Astrocyte (in vitro differentiated cells and primary cell): Measurements from ENCODE around the gene ARHGAP44. TPM values are rescaled to one million over a fixed set of nuclear protein-coding genes. Genes with fewer than 3 reads are reported as not detected.
"Not testable (repeated sequence)": the region's sequence is repeated elsewhere in the genome, so short reads cannot be mapped to it uniquely, and the experiment has no call there.

Source experiments
- DNase-seq: peaks from one replicate; pipeline ENCODE4 v3.0.0-alpha.2; 2010; ENCODE audit warnings: low read depth
- FAIRE-seq: peaks from 2 replicates; lab custom pipeline; 2011; peaks lifted over from hg19 to GRCh38; lab: Jason Lieb, UNC
- H2AFZ ChIP-seq: 2 replicates; pipeline ENCODE4 v1.6.0; 2012; ENCODE audit warnings: low read depth, low read length, inconsistent platforms
- H3K27ac ChIP-seq: 2 replicates; pipeline ENCODE4 v1.5.1; 2011; ENCODE audit warnings: low read depth, low read length, inconsistent platforms
- H3K27me3 ChIP-seq: 2 replicates; pipeline ENCODE4 v1.6.0; 2011; ENCODE audit warnings: low read length, inconsistent platforms; ENCODE audit not compliant: insufficient read depth
- H3K36me3 ChIP-seq: 2 replicates; pipeline ENCODE4 v1.5.1; 2011; ENCODE audit warnings: low read length, inconsistent platforms; ENCODE audit not compliant: insufficient read depth
- H3K4me1 ChIP-seq: 2 replicates; pipeline ENCODE4 v1.5.1; 2011; ENCODE audit warnings: low read length, inconsistent platforms; ENCODE audit not compliant: insufficient read depth
- H3K4me2 ChIP-seq: 2 replicates; pipeline ENCODE4 v1.6.0; 2012; ENCODE audit warnings: low read length, inconsistent platforms
- H3K4me3 ChIP-seq: 2 replicates; pipeline ENCODE4 v1.5.1; 2011; ENCODE audit warnings: low read depth, mild to moderate bottlenecking, low read length, inconsistent platforms; ENCODE audit not compliant: insufficient read depth
- H3K79me2 ChIP-seq: 2 replicates; pipeline ENCODE4 v1.6.0; 2012; ENCODE audit warnings: mild to moderate bottlenecking, low read length, inconsistent platforms; ENCODE audit not compliant: insufficient read depth
- H3K9ac ChIP-seq: 2 replicates; pipeline ENCODE4 v1.6.0; 2012; ENCODE audit warnings: mild to moderate bottlenecking, low read length, inconsistent platforms
- H3K9me3 ChIP-seq: 2 replicates; pipeline ENCODE4 v1.5.1; 2012; ENCODE audit warnings: low read depth, mild to moderate bottlenecking, low read length, inconsistent platforms; ENCODE audit not compliant: insufficient read depth
- H4K20me1 ChIP-seq: 2 replicates; pipeline ENCODE4 v1.6.0; 2012; ENCODE audit warnings: low read length, inconsistent platforms; ENCODE audit not compliant: insufficient read depth
- H3K27ac Mint-ChIP-seq: one replicate; pipeline ENCODE4 v1.8.0; 2021; ENCODE audit warnings: mild to moderate bottlenecking, mixed read lengths; ENCODE audit not compliant: unreplicated experiment
- H3K27me3 Mint-ChIP-seq: one replicate; pipeline ENCODE4 v1.8.0; 2021; ENCODE audit warnings: low read depth, mixed read lengths; ENCODE audit not compliant: unreplicated experiment
- H3K36me3 Mint-ChIP-seq: one replicate; pipeline ENCODE4 v1.8.0; 2021; ENCODE audit warnings: low read depth, mixed read lengths; ENCODE audit not compliant: unreplicated experiment
- H3K4me1 Mint-ChIP-seq: one replicate; pipeline ENCODE4 v1.8.0; 2021; ENCODE audit warnings: low read depth, mixed read lengths; ENCODE audit not compliant: unreplicated experiment
- H3K4me3 Mint-ChIP-seq: one replicate; pipeline ENCODE4 v1.8.0; 2021; ENCODE audit warnings: mild to moderate bottlenecking, moderate library complexity, mixed read lengths; ENCODE audit not compliant: unreplicated experiment
- H3K9me3 Mint-ChIP-seq: one replicate; pipeline ENCODE4 v1.8.0; 2021; ENCODE audit warnings: mild to moderate bottlenecking, mixed read lengths; ENCODE audit not compliant: unreplicated experiment
- CTCF ChIP-seq: IDR thresholded peaks from 2 replicates; pipeline ENCODE4 v1.5.1; 2011; ENCODE audit warnings: low read depth, mild to moderate bottlenecking, inconsistent platforms, low read length, moderate library complexity; ENCODE audit not compliant: insufficient read depth
- EZH2 ChIP-seq: IDR thresholded peaks from 2 replicates; pipeline ENCODE4 v1.6.1; 2012; ENCODE audit warnings: mild to moderate bottlenecking, low read length, inconsistent platforms; ENCODE audit not compliant: insufficient read depth
- total RNA-seq: library from RNA; stranded (reverse); gene quantifications from 2 replicates; pipeline ENCODE4 v1.2.1, GENCODE V29; 2021

The ARHGAP44 gene
- total RNA-seq, 1 donor from 2014 or later = 3.0 TPM

- no peak overlapping the region for H3K4me2 ChIP-seq
- H3K9me3 ChIP-seq = no peaks in the 10 kb centered on the region
- H3K4me3 ChIP-seq = no peak overlapping the region
- TF ChIP-seq CTCF = no peak
- TF ChIP-seq EZH2 = no peak
- Mint-ChIP-seq H3K27ac (no peak overlapping the region), H3K4me1 (no peaks in the 10 kb centered on the region), H3K4me3 (no peak overlapping the region), H3K27me3 (no peaks in the 10 kb centered on the region), H3K9me3 (no peaks in the 10 kb centered on the region), H3K36me3 (no peaks in the 10 kb centered on the region)
- no peak for DNase-seq
- H2AFZ ChIP-seq = no peak overlapping the region
- no peak overlapping the region for H3K9ac ChIP-seq
- H3K79me2 ChIP-seq = no peaks in the 10 kb centered on the region
- H4K20me1 ChIP-seq = no peaks in the 10 kb centered on the region
- FAIRE-seq = no peak
- H3K4me1 ChIP-seq = no peaks in the 10 kb centered on the region
- no peaks in the 10 kb centered on the region for H3K27me3 ChIP-seq
- H3K27ac ChIP-seq = no peak overlapping the region
- no peaks in the 10 kb centered on the region for H3K36me3 ChIP-seq
Observed at GRCh38 chr17:12865769-12866168, 76.5 kb downstream of the ARHGAP44 start.

- H3K27ac Mint-ChIP-seq = no peak overlapping the region
- no peaks in the 10 kb centered on the region for H3K36me3 Mint-ChIP-seq
- H3K27me3 Mint-ChIP-seq = no peaks in the 10 kb centered on the region
- no peaks in the 10 kb centered on the region for H3K79me2 ChIP-seq
- H3K9me3 Mint-ChIP-seq = no peaks in the 10 kb centered on the region
- DNase-seq = no peak
- TF ChIP-seq EZH2 = no peak
- TF ChIP-seq CTCF = no peak
- no peak overlapping the region for H2AFZ ChIP-seq
- H4K20me1 ChIP-seq = no peaks in the 10 kb centered on the region
- no peaks in the 10 kb centered on the region for H3K9me3 ChIP-seq
- no peak for FAIRE-seq
- no peaks in the 10 kb centered on the region for H3K4me1 ChIP-seq
- H3K36me3 ChIP-seq = no peaks in the 10 kb centered on the region
- no peak overlapping the region for H3K9ac ChIP-seq
- no peak overlapping the region for H3K4me3 Mint-ChIP-seq
- no peak overlapping the region for H3K4me3 ChIP-seq
- no peaks in the 10 kb centered on the region for H3K4me1 Mint-ChIP-seq
- no peak overlapping the region for H3K27ac ChIP-seq
- H3K27me3 ChIP-seq = no peaks in the 10 kb centered on the region
- H3K4me2 ChIP-seq = no peak overlapping the region
Observed at GRCh38 chr17:12866244-12866643, 76.9 kb downstream of the ARHGAP44 start.

- H3K27me3 ChIP-seq = no peaks in the 10 kb centered on the region
- no peak overlapping the region for H2AFZ ChIP-seq
- Mint-ChIP-seq H3K4me1 (no peaks in the 10 kb centered on the region), H3K36me3 (no peaks in the 10 kb centered on the region), H3K4me3 (no peak overlapping the region), H3K27me3 (no peaks in the 10 kb centered on the region), H3K27ac (no peak overlapping the region), H3K9me3 (no peaks in the 10 kb centered on the region)
- H3K4me3 ChIP-seq = no peak overlapping the region
- no peaks in the 10 kb centered on the region for H3K4me1 ChIP-seq
- H3K36me3 ChIP-seq = no peaks in the 10 kb centered on the region
- FAIRE-seq = no peak
- H4K20me1 ChIP-seq = no peaks in the 10 kb centered on the region
- H3K27ac ChIP-seq = no peak overlapping the region
- no peaks in the 10 kb centered on the region for H3K9me3 ChIP-seq
- TF ChIP-seq CTCF (no peak), EZH2 (no peak)
- no peak for DNase-seq
- no peak overlapping the region for H3K4me2 ChIP-seq
- no peak overlapping the region for H3K9ac ChIP-seq
- no peaks in the 10 kb centered on the region for H3K79me2 ChIP-seq
Observed at GRCh38 chr17:12867726-12868125, 78.4 kb downstream of the ARHGAP44 start.

- not testable (repeated sequence) for H2AFZ ChIP-seq, H3K9me3 ChIP-seq, H3K79me2 ChIP-seq, H3K36me3 ChIP-seq, H3K4me2 ChIP-seq, H3K27me3 ChIP-seq, H3K9ac ChIP-seq, H3K36me3 Mint-ChIP-seq, H3K4me1 Mint-ChIP-seq, H3K27me3 Mint-ChIP-seq, H3K4me3 ChIP-seq, DNase-seq, FAIRE-seq, H3K4me3 Mint-ChIP-seq, H4K20me1 ChIP-seq, H3K27ac Mint-ChIP-seq, H3K27ac ChIP-seq, H3K4me1 ChIP-seq, H3K9me3 Mint-ChIP-seq
Observed at GRCh38 chr17:12873415-12874125, 84.3 kb downstream of the ARHGAP44 start.
